Activated CD8-positive, alpha-beta memory T cell treated with anti-CD3 and anti-CD28 coated beads for 24 hours (primary cell): Measurements from ENCODE around the gene BAK1.
"Not testable (repeated sequence)": the region's sequence is repeated elsewhere in the genome, so short reads cannot be mapped to it uniquely, and the experiment has no call there.

ENCODE experiments used
- DNase-seq: peaks from one replicate; pipeline ENCODE4 v3.0.0-alpha.2; 2020

The BAK1 gene

GRCh38 chr6:33607126-33607783, 27.2 kb upstream of the BAK1 start:
- DNase-seq: no peak

- no peak for DNase-seq
Observed at GRCh38 chr6:33606642-33607041, 26.6 kb upstream of the BAK1 start.

GRCh38 chr6:33604941-33605854, 25.1 kb upstream of the BAK1 start:
- DNase-seq: no peak

- no peak for DNase-seq
Observed at GRCh38 chr6:33602180-33602579, 22.1 kb upstream of the BAK1 start.

- no peak for DNase-seq
Observed at GRCh38 chr6:33600761-33601160, 20.7 kb upstream of the BAK1 start.

- DNase-seq: no peak
Observed at GRCh38 chr6:33599413-33599938, 19.4 kb upstream of the BAK1 start.

GRCh38 chr6:33597551-33598322, 17.7 kb upstream of the BAK1 start:
- DNase-seq: no peak

- DNase-seq: not testable (repeated sequence)
Observed at GRCh38 chr6:33596894-33597293, 16.8 kb upstream of the BAK1 start.

- DNase-seq: no peak
Observed at GRCh38 chr6:33595001-33595846, 15.1 kb upstream of the BAK1 start.

- no peak for DNase-seq
Observed at GRCh38 chr6:33593414-33593727, 13.3 kb upstream of the BAK1 start.

- peak; percentile 77 for DNase-seq
Observed at GRCh38 chr6:33592595-33593413, 12.7 kb upstream of the BAK1 start.

- DNase-seq: no peak
Observed at GRCh38 chr6:33592280-33592594, 12.2 kb upstream of the BAK1 start.

GRCh38 chr6:33591424-33592032, 11.5 kb upstream of the BAK1 start:
- DNase-seq: no peak

GRCh38 chr6:33590531-33591198, 10.6 kb upstream of the BAK1 start:
- no peak for DNase-seq

GRCh38 chr6:33589731-33590530, 9.9 kb upstream of the BAK1 start:
- DNase-seq: peak; percentile 76

GRCh38 chr6:33589392-33589730, 9.3 kb upstream of the BAK1 start:
- DNase-seq: no peak

- no peak for DNase-seq
Observed at GRCh38 chr6:33588894-33589293, 8.8 kb upstream of the BAK1 start.

GRCh38 chr6:33587529-33587928, 7.5 kb upstream of the BAK1 start:
- DNase-seq: no peak

- DNase-seq: no peak
Observed at GRCh38 chr6:33586108-33586640, 6.1 kb upstream of the BAK1 start.
